Upper lobe of left lung (tissue), 4 donors: ENCODE data around the gene DYRK2.

Experiments
- CTCF ChIP-seq, 6 experiments: fragments of 450-650 bp in 4 of 6; fragments of 200-600 bp in 2 of 6; sonication (generic) in 2 of 6; IDR thresholded peaks; one replicate each; pipeline ENCODE4 v1.5.1; 2016 to 2019; ENCODE audit warnings: antibody characterized with exemption in 6 of 6
- EP300 ChIP-seq, 4 donors: sonication (generic); formaldehyde crosslinking; IDR thresholded peaks; one replicate each; pipeline ENCODE4 v1.5.1; 2017; ENCODE audit warnings: antibody characterized with exemption in 4 of 4, control low read depth in 2 of 4
- POLR2A ChIP-seq, 4 donors: fragments of 450-650 bp; IDR thresholded peaks; one replicate each; pipeline ENCODE4 v1.5.1; 2016 to 2017; ENCODE audit warnings: antibody characterized with exemption in 4 of 4, mild to moderate bottlenecking in 2 of 4
- POLR2AphosphoS5 ChIP-seq, 2 donors: sonication (generic); formaldehyde crosslinking; IDR thresholded peaks; one replicate each; pipeline ENCODE4 v1.5.1; 2017; ENCODE audit warnings: antibody characterized with exemption in 2 of 2

- no peak for TF ChIP-seq CTCF (IDR thresholded peaks at IDR 0.05)
- TF ChIP-seq POLR2A (IDR thresholded peaks at IDR 0.05) = no peak
- TF ChIP-seq EP300 (IDR thresholded peaks at IDR 0.05) = no peak
- no peak for TF ChIP-seq POLR2AphosphoS5 (IDR thresholded peaks at IDR 0.05)
These were observed 35.5 kb upstream of the DYRK2 start for GRCh38 chr12:67613040-67613439.
